HK-2 (cell line): ENCODE data around the gene ZKSCAN5.
"Not testable (repeated sequence)": the region's sequence is repeated elsewhere in the genome, so short reads cannot be mapped to it uniquely, and the experiment has no call there.

Experiments
- DNase-seq: peaks from one replicate; pipeline ENCODE4 v3.0.0-alpha.2; 2018; ENCODE audit not compliant: unreplicated experiment

ZKSCAN5 gene

GRCh38 chr7:99497766-99498545, 6.5 kb upstream of the ZKSCAN5 start:
- DNase-seq = no peak

- no peak for DNase-seq
Measured at GRCh38 chr7:99498546-99498944, 5.9 kb upstream of the ZKSCAN5 start.

GRCh38 chr7:99499371-99499720, 5.1 kb upstream of the ZKSCAN5 start:
- DNase-seq = no peak

- DNase-seq = peak; percentile 87
Measured at GRCh38 chr7:99499721-99500636, 4.5 kb upstream of the ZKSCAN5 start, which contains the start of gene ZNF394. TSS of gene ZNF394 (minus strand) at chr7:99500281. CDS start at chr7:99500093, 188 bp downstream.

- DNase-seq = no peak
Measured at GRCh38 chr7:99500637-99501009, 3.8 kb upstream of the ZKSCAN5 start.

- DNase-seq = not testable (repeated sequence)
Measured at GRCh38 chr7:99501236-99501635, 3.2 kb upstream of the ZKSCAN5 start.

- DNase-seq = no peak
Measured at GRCh38 chr7:99504281-99504602, 220 bp upstream of the ZKSCAN5 start.

- no peak for DNase-seq
Measured at GRCh38 chr7:99505324-99505662, 831 bp downstream of the ZKSCAN5 start.

- no peak for DNase-seq
Measured at GRCh38 chr7:99514050-99514449, 9.6 kb downstream of the ZKSCAN5 start.

- no peak for DNase-seq
Measured at GRCh38 chr7:99521399-99521798, 16.9 kb downstream of the ZKSCAN5 start.

GRCh38 chr7:99525713-99526440, 21.4 kb downstream of the ZKSCAN5 start:
- no peak for DNase-seq

GRCh38 chr7:99531354-99531765, 26.9 kb downstream of the ZKSCAN5 start:
- DNase-seq = no peak

GRCh38 chr7:99535667-99536066, 31.2 kb downstream of the ZKSCAN5 start:
- DNase-seq = no peak

GRCh38 chr7:99539213-99539811, 34.9 kb downstream of the ZKSCAN5 start:
- no peak for DNase-seq

- DNase-seq = no peak
Measured at GRCh38 chr7:99540542-99540941, 36.1 kb downstream of the ZKSCAN5 start.

GRCh38 chr7:99541212-99541611, 36.8 kb downstream of the ZKSCAN5 start:
- no peak for DNase-seq

- DNase-seq = no peak
Measured at GRCh38 chr7:99543081-99543671, 38.7 kb downstream of the ZKSCAN5 start.

- no peak for DNase-seq
Measured at GRCh38 chr7:99543916-99544315, 39.5 kb downstream of the ZKSCAN5 start.

GRCh38 chr7:99545308-99545707, 40.8 kb downstream of the ZKSCAN5 start:
- DNase-seq = not testable (repeated sequence)

- DNase-seq = not testable (repeated sequence)
Measured at GRCh38 chr7:99549545-99549944, 45.1 kb downstream of the ZKSCAN5 start.

- DNase-seq = no peak
Measured at GRCh38 chr7:99551334-99551733, 46.9 kb downstream of the ZKSCAN5 start.
